Ovary (tissue), 9 donors: ENCODE results near the gene TUBA3D. TPM values are rescaled to one million over a fixed set of nuclear protein-coding genes. Genes with fewer than 3 reads are reported as not detected.
A peak's percentile ranks its signal among the peaks of the same experiment; 100 is the strongest.
"Not testable (repeated sequence)": the region's sequence is repeated elsewhere in the genome, so short reads cannot be mapped to it uniquely, and the experiment has no call there.

ENCODE experiments used
- DNase-seq, 5 donors: peaks; one replicate each; pipeline ENCODE4 v3.0.0-alpha.2; 2019 to 2020
- H3K27ac ChIP-seq, 2 donors: fragments of 200-600 bp; one replicate each; pipeline versions ENCODE4 v1.5.1 to v1.8.0; 2019 to 2022
- H3K27me3 ChIP-seq: fragments of 200-600 bp; one replicate; pipeline ENCODE4 v1.8.0; 2022
- H3K36me3 ChIP-seq: fragments of 200-600 bp; sonication (generic); one replicate; pipeline ENCODE4 v1.5.1; 2019
- H3K4me1 ChIP-seq: one replicate; pipeline ENCODE4 v1.8.1; 2013; ENCODE audit warnings: mild to moderate bottlenecking, moderate library complexity; ENCODE audit not compliant: insufficient read depth
- H3K4me3 ChIP-seq: fragments of 200-600 bp; sonication (generic); one replicate; pipeline ENCODE4 v1.5.1; 2017
- H3K9me3 ChIP-seq, 2 donors: fragments of 200-600 bp in 1 of 2; sonication (generic) in 1 of 2; one replicate each; pipeline versions ENCODE4 v1.5.1 to v1.8.1; 2013 to 2019; ENCODE audit warnings: mild to moderate bottlenecking in 1 of 2, moderate library complexity in 1 of 2
- EP300 ChIP-seq: sonication (generic); formaldehyde crosslinking; IDR thresholded peaks from one replicate; pipeline ENCODE4 v1.6.1; 2017; ENCODE audit warnings: antibody characterized with exemption
- POLR2A ChIP-seq: fragments of 450-650 bp; IDR thresholded peaks from one replicate; pipeline ENCODE4 v1.6.1; 2017; ENCODE audit warnings: antibody characterized with exemption, mild to moderate bottlenecking, moderate library complexity
- WGBS, 3 donors: extraction: QIAGEN DNeasy Blood & Tissue Kit in 1 of 3; methylation state at CpG; one replicate each; pipeline versions ENCODE4 v1.1.5 to v1.1.7; 2013 to 2017; 5-methylcytosine and 5-hydroxymethylcytosine counted together
- intact Hi-C, 4 donors: fragments of 100-400 bp; cut with DNase I; formaldehyde crosslinking; loops; one replicate each; pipeline versions ENCODE4 v1.11.0 to v1.15.1; 2022 to 2023
- polyA plus RNA-seq, 2 donors: library from polyadenylated mRNA; stranded (reverse); fragments of 200-250 nt in 1 of 2; fragments of 350-450 nt in 1 of 2; fragmentation: Illumina TruSeq in 1 of 2; extraction: RNeasy Lipid Tissue Mini Kit (QIAGEN cat#74804) in 1 of 2; gene quantifications; one replicate each; pipeline ENCODE4 v1.2.3, GENCODE V29; 2013 to 2014
- total RNA-seq, 7 donors: library from RNA; depleted of rRNA in 2 of 7; stranded (reverse); fragments of >200 nt in 2 of 7; fragmentation: NEBNext Ultra II Directional in 3 of 7; extraction: Animal tissue kit (Norgen Biotek cat#: 25700) in 3 of 7; gene quantifications; one replicate each; pipeline versions ENCODE4 v1.1.0 to v1.2.4, GENCODE V29; 2016 to 2023
- TF ChIP-seq, protein P1 (sequence below), 3 donors: fragments of 450-650 bp in 2 of 3; fragments of 200-600 bp in 1 of 3; IDR thresholded peaks; one replicate each; pipeline versions ENCODE4 v1.5.1 to v1.8.0; 2016 to 2022; ENCODE audit warnings: antibody characterized with exemption in 3 of 3, mild to moderate bottlenecking in 1 of 3
- donor health status: DM: no; HTN: no; CAD: no; lungs with moderate emphysema.
- donor health status: DM: no; HTN: no; CAD: no.
- donor health status: Bipolar disorder and iron deficiency.
- donor health status: DM: yes; HTN: yes; CAD: no.
- donor health status: DM: no; HTN: no; CAD: no.
- donor health status: DM: yes; HTN: yes; CAD: no.

TUBA3D gene
- total and polyA plus RNA-seq, 9 donors = 0.15 to 74.1 (median 0.38) TPM; not detected in 2

GRCh38 chr2:131493199-131493968, 17.5 kb downstream of the TUBA3D start:
- H3K4me1 ChIP-seq = no peaks in the 10 kb centered on the region
- H3K4me3 ChIP-seq = peak overlapping the region; percentile 97
- DNase-seq = no peak
- H3K27ac ChIP-seq = peak overlapping the region; percentile 58 to 85
- intact Hi-C loops = loop anchor here in 2 of 4 donors (5.0 to 10.0 kb wide), 3 partner anchors 79 to 386 kb away; partner anchors contain the start of gene PLEKHB2 (in 1 of the 2)
- no peaks in the 10 kb centered on the region for H3K9me3 ChIP-seq
- 0 to 1% (median 0%) methylated on average over 36 to 40 of the region's 40 CpGs for WGBS, 3 donors
- TF ChIP-seq EP300 (no peak), POLR2A (no peak)
- TF ChIP-seq, protein P1, sequence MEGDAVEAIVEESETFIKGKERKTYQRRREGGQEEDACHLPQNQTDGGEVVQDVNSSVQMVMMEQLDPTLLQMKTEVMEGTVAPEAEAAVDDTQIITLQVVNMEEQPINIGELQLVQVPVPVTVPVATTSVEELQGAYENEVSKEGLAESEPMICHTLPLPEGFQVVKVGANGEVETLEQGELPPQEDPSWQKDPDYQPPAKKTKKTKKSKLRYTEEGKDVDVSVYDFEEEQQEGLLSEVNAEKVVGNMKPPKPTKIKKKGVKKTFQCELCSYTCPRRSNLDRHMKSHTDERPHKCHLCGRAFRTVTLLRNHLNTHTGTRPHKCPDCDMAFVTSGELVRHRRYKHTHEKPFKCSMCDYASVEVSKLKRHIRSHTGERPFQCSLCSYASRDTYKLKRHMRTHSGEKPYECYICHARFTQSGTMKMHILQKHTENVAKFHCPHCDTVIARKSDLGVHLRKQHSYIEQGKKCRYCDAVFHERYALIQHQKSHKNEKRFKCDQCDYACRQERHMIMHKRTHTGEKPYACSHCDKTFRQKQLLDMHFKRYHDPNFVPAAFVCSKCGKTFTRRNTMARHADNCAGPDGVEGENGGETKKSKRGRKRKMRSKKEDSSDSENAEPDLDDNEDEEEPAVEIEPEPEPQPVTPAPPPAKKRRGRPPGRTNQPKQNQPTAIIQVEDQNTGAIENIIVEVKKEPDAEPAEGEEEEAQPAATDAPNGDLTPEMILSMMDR (IDR thresholded peaks at IDR 0.05) = no peak
- H3K36me3 ChIP-seq = no peaks in the 10 kb centered on the region
- no peaks in the 10 kb centered on the region for H3K27me3 ChIP-seq

DNA sequence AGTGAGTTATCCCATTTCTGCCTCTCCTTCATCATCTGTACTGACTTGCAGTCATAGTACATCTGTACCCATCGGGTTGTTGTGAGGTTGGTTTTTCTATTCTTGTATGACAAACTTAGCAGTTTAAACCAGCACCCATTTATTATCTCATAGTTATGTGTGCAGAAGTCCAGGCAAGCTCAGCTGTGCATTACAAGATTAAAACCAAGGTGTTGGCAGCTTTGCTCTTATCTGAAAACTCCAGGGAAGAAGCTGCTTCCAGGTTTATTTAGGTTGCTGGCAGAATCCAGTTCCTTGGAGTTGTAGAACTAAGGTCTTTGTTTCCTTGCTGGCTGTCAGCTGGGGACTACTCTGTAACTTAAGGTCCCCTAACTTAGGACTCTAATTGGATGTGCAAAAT, 19.6 kb downstream of the TUBA3D start:
- WGBS, 3 donors = 87 to 100% (median 90%) methylated on average over 1 of the region's 1 CpG
- intact Hi-C loops = loop anchor here in 1 of 4 donors (10.0 kb wide), 1 partner anchor 81 kb away; no protein-coding TSS in a partner anchor
- not testable (repeated sequence) for H3K36me3 ChIP-seq, H3K9me3 ChIP-seq, H3K4me3 ChIP-seq, H3K4me1 ChIP-seq, DNase-seq, H3K27ac ChIP-seq, H3K27me3 ChIP-seq

DNA sequence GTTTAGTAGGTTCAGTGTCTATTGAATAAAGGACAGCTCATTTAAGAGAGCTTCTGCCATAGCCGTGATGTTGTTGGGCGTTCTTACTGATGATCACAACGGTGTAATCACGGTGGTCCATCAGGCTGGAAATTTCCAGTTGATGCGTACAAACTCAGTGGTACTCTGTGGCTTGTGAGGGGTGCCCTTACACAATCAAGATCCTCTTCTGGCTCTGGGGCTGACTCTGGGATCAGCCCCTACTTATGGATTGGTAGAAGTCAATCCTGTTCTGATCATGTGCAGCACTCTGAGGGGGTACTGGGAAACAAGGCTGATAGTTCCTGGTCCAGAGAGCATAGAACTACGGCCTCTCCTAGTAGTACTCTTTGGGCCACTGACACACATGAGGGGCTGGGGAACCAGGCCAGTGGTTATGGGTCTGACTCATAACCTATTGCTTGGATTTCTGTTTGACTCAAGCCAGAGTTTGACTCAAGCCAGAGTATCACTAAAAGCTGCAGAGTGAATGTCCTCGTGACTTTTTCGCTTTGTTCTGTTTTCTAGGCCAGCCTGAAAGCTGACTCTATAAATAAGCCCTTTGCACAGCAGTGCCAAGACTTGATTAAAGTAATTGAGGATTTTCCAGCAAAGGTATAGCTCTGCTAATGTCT, 22.5 kb downstream of the TUBA3D start:
- H3K9me3 ChIP-seq, DNase-seq, H3K4me1 ChIP-seq, H3K27me3 ChIP-seq, H3K4me3 ChIP-seq, H3K36me3 ChIP-seq, H3K27ac ChIP-seq: not testable (repeated sequence)
- WGBS, 3 donors = 65 to 82% (median 69%) methylated on average over 8 of the region's 8 CpGs
- intact Hi-C loops = loop anchor here in 1 of 4 donors (10.0 kb wide), 1 partner anchor 84 kb away; no protein-coding TSS in a partner anchor

- DNase-seq, H3K4me3 ChIP-seq, H3K9me3 ChIP-seq, H3K4me1 ChIP-seq, H3K36me3 ChIP-seq, H3K27me3 ChIP-seq, intact Hi-C loops, H3K27ac ChIP-seq: not testable (repeated sequence)
- 92 to 100% (median 93%) methylated on average over 4 of the region's 4 CpGs for WGBS, 3 donors
Observed at GRCh38 chr2:131503587-131503986, 27.7 kb downstream of the TUBA3D start.

- H3K4me1 ChIP-seq, H3K27me3 ChIP-seq, intact Hi-C loops, H3K36me3 ChIP-seq, H3K9me3 ChIP-seq, H3K27ac ChIP-seq, H3K4me3 ChIP-seq, DNase-seq: not testable (repeated sequence)
- WGBS, 3 donors = 84 to 87% (median 86%) methylated on average over 7 of the region's 7 CpGs
Observed at GRCh38 chr2:131504082-131504750, 28.3 kb downstream of the TUBA3D start.

- DNase-seq = no peak
- WGBS, 3 donors = 80 to 98% (median 91%) methylated on average over 9 of the region's 9 CpGs
- intact Hi-C loops = no loop called here
- H3K4me3 ChIP-seq = no peak overlapping the region
- TF ChIP-seq EP300 = no peak
- no peak for TF ChIP-seq POLR2A
- TF ChIP-seq, protein P1 (IDR thresholded peaks at IDR 0.05) = no peak
- H3K27ac ChIP-seq = no peak overlapping the region
- H3K4me1 ChIP-seq = no peaks in the 10 kb centered on the region
- no peaks in the 10 kb centered on the region for H3K9me3 ChIP-seq
- no peaks in the 10 kb centered on the region for H3K27me3 ChIP-seq
- no peaks in the 10 kb centered on the region for H3K36me3 ChIP-seq
Observed at GRCh38 chr2:131509615-131510014, 33.7 kb downstream of the TUBA3D start.

GRCh38 chr2:131511291-131511968, 35.5 kb downstream of the TUBA3D start:
- H3K4me1 ChIP-seq, H3K27ac ChIP-seq, intact Hi-C loops, H3K9me3 ChIP-seq, DNase-seq, H3K36me3 ChIP-seq, H3K27me3 ChIP-seq, H3K4me3 ChIP-seq: not testable (repeated sequence)
- 54 to 77% (median 71%) methylated on average over 20 to 22 of the region's 22 CpGs for WGBS, 3 donors

GRCh38 chr2:131511969-131512870, 36.3 kb downstream of the TUBA3D start:
- H3K4me1 ChIP-seq, H3K27ac ChIP-seq, H3K27me3 ChIP-seq, DNase-seq, intact Hi-C loops, H3K36me3 ChIP-seq, H3K4me3 ChIP-seq, H3K9me3 ChIP-seq: not testable (repeated sequence)
- 72 to 80% (median 78%) methylated on average over 13 to 17 of the region's 17 CpGs for WGBS, 3 donors
